KBM-7 (cell line): Measurements from ENCODE around the gene LBR.

ENCODE experiments used
- DNase-seq: peaks from one replicate; pipeline ENCODE4 v3.0.0-alpha.2; 2015
- in situ Hi-C: fragments of 300-500 bp; cut with MboI; formaldehyde crosslinking; loops from 2 replicates; pipeline ENCODE4 v1.14.3; 2020; ENCODE audit warnings: low sequenced_read_pairs, low pct_unique_long_range_greater_than_20kb, mixed read lengths

LBR gene

DNA sequence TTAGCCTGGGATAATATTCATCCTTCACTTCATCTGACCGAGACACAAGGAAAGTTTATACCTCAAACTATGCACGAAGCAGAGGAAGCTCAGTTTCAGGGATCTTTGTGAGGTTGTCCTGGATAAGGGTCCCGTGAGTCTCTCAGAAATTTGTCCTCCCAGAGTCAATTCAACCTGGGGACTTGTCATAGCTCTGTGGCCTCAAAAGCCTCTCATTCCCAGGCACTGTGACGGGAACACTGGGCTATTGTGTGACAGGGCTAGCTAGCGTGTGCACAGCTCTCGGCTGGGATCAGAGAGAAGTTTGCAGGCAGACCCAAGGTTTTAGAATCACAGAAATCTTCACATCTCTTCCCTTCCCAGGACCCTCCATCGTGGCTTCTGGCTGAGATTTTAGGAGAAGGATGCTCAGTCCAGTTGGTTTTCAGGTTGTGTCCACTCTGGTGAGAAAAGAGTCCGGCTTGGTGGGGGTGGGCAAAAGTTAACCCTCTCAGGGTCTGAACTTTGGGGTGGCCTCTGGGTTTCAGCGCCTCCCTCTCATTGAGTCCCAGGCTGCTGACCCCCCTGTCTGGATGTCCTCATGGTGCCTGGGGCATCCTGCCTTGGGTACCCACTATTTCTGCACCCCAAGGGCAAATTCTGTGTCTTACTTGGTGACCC lies 20.4 kb upstream of the LBR start:
- in situ Hi-C loops = no loop called here
- DNase-seq = no peak

DNA sequence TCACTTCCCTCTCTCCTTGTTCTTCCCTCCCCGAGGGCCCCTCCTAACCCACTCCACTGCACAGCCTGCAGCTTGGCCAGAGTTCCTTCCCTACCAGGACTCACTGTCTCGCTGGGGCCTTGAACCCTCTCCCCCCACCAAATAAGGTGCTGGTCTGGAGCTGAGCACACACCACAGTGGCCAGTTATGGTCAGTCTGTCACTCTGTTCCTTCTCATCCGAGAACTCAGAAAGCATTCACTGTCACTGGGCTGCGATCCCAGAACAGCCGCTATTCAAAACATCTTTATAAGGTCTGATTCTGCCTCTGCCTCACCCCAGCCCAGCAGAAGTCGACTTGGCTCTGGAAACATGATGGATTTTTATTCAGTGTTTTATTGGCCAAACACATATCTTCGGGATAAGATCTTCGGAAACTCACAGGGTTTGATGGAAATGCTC lies 19.8 kb upstream of the LBR start:
- in situ Hi-C loops = no loop called here
- DNase-seq = no peak

DNA sequence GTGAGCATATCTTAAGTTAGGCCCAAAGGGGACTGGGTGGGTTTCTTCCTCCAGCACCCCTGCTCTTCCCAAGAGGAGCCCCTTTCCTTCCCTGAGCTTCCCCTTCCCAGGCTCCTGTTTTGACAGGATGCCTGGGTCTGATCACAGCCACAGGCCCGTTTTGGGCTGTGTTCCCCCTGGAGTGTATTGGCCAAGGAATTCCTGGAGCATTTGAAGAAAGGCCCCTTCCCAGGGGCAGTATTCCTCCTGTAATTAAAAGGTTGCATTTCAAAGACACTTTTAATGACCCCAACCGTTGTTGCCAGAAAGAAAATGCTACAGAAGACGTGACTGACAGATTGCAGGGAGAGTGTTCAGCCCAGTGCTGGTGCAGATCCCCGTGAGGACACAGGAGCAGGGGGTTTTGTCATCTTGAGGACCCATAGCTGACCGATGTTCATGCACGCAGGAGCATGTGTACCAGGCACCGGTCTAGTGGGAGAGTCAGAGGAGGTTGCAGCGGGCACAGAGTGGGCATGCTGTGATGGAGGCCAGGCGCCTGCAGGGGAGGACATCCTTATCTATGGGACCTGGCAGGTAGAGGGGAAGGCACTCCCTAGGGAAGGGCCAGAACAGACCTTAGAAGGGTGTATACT lies 19.3 kb upstream of the LBR start:
- in situ Hi-C loops = no loop called here
- no peak for DNase-seq

DNA sequence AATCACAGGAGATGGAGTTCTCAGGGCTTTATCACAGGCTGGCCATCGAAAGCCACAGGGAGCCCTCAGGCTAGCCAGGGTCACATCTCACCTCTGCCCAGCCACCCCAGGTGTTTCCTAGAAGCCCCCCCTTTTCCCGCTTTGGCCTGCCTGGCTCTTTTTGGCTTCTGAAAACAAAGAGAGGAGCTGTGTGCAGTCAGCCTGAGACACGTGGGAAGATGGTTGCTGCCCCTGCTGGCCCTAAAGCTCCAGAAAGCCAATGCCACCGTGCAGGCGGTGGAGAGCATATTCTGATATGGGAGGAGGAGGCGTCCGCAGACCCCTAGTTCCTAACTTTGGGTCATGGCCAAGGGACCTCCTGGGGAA lies 18.7 kb upstream of the LBR start:
- DNase-seq = no peak
- in situ Hi-C loops = no loop called here

DNA sequence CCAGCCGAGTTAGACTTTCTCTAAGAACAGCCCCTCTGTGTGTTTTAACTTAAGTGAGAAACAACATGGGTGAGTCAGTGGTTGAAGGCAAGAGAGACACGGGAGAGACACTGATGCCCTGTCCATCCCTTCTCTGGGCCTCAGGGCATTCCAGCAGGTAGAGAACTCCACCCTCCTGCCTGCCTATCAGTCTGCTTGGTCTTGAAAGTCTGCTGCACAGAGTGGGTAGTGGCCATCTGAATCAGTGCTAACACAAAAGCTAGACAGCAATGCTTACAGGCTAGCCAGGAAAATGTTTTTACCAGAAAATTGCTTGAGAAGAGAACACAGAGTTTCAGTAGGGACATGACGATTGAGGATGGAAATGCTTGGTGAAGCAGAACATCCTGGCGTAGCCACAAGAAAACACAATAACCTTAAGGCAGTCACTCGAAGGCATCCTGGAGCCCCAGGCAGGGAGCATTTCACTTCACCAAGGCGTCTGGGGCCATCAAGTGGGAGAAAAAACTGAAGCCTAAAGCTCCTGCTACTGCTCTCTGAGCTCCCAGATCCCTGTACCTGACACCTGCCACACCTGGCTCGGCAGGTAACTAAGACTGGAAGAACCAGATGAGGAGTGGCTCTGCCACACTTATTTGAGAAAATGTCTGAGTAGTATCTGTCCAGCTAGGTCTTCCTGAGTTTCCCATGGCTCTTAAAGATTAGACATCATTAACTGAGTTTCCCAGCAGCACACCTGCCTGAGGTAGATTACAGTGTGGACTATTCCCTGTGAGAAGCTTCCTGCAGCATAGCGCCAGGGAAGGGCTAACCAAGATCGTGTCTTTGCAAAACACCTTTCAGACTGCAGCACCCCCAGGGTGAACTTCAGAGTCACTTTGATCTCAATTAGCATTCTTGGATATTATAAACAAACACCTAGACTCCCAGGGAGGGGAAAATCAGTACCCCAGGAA lies 18.1 kb upstream of the LBR start:
- in situ Hi-C loops = no loop called here
- DNase-seq = no peak

DNA sequence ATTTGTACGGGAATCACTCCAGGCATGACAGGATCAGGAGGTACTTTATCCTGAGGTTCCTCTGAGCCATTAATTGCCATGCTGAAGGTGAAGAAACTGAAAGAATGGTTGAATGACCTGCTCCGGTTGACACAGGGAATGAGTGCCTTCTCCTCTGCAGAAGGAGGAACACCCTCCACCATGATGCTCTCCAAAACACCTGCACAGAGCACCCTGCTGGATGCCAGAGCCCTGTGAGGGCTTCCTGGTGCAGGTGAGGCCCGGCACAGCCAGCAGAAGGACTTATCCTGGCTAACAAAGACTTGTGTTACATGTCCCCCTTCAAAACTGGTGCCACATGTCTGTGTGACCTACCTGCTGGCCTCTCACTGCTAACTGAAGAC lies 14.3 kb upstream of the LBR start:
- no peak for DNase-seq
- in situ Hi-C loops = no loop called here

DNA sequence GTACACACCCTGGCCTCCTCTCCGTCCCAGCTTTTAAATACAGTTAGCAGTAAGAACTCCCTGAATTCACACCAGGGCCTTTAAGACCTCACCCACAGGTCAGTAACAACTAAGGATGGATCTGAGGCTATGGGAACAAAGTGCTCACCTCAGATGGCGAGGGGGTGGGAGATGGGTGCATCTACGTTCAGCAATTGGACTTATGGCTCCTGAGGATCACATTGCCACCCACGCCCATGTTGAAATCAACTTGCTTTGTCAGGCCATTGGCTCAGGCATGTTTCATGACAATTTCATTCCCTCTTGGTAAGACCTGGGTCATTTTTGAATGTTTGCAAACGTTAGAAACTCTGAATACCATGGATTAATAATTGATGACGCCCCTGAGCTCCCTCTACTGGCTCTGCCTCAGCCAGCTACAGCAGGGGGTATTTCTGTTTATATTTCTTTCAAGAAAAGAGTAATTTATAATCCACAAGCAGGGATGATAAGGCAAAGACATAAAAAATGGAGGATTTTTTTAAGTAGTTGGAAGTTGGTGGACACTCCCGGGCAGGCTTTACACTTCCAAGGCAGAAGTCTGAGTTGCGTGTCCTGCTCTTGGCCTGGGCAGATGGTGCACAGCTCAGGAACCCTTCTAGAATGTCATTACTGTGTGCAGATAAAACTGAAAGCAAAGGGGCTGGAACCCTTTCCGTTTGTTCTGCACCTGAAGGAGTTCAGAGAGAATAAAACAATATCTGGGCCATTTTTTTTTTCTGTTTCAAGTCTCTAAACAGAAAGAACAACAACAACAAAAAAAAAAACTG lies 13.7 kb upstream of the LBR start:
- in situ Hi-C loops = no loop called here
- DNase-seq = no peak

DNA sequence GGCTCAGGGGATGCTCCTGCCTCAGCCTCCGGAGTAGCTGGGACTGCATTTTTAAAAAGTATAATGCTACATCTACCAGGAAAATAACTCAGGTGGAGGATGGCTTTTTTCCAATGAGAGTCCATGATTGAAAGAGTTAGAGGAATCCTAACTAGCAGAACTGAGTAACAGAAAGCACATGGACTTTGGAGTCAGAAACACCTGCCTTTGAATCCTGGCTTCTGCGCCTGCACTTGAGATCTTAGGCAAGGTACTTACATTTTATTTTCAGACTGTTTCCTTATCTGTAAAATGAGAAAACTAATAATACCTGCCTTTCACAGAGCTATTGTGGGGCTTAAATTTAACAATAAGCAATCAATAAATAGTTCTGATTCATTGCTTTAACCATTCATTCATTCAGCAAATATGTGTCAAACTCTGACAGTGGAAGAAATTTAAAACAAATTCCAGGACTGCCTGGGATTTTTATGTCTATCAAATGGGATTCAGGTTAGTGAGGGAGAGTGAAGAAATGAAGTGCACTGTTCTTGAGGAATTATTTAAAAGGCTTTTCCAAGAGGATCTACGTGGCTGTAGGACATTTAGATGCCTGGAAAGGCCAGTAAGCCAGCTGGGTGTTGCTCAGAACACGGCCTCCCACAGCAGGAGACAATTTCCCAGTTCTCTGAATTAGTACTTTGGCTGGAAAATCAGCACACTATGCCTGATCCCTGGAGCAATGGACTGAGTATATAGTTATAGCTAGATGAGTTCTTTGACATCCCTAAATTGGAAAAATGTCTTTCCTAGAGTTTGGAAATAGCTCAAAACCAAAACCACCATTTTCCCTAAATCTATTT lies 12.8 kb upstream of the LBR start:
- in situ Hi-C loops = no loop called here
- no peak for DNase-seq

DNA sequence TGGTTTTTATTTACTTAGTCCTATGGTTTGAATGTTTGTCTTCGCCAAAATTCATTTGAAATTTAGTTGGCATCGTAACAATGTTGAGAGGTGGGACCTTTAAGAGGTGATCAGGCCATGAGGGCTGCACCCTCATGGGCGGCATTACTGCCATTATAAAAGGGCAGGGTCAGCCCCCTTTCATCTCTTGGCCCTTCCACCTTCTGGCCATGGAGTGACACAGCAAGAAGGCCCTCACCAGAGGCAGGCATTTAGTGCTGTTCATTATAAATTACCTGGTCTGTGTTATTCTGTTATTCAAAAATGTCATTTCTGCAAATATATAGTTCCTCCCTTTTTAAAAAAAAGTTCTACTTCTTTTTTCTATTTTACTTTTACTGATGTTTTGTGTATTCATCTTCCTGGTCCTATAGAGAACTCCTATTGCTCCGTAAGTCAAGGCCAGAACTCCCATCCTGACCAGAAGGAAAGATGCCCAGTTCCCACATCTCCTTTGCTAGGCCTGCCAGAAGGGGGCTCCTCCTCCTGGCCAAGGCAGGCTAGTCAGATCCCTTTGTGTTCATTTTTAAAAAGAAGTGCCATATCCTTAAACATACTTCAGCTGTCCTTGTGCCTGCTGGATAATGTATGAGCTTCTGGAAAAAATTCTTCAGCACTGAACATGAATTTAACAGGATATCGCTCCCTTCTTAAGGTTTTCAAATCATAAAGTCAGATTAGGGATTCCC lies 10.0 kb upstream of the LBR start:
- DNase-seq = peak; percentile 22
- in situ Hi-C loops = no loop called here

DNA sequence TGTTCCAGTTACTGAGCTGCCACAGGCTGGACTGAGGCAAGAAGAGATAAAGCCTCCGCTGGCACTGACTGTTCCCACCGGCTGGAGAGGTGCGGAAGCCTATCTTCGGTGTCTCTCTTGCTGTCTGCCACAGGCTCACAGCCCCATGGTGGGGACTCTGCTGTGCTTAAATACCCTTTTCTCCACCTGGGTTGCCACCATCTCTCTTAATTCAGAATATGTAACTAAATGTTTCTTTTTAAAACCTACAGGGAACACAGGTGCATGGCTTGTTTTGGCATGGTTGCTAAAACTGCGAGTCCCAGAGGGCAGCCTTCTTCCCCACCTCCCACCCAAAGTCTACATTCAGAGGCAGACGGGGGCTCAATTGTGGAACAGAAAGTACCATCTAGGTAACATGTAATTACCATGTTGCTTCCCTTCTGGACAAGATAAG lies 8.1 kb upstream of the LBR start:
- in situ Hi-C loops = no loop called here
- DNase-seq = no peak

DNA sequence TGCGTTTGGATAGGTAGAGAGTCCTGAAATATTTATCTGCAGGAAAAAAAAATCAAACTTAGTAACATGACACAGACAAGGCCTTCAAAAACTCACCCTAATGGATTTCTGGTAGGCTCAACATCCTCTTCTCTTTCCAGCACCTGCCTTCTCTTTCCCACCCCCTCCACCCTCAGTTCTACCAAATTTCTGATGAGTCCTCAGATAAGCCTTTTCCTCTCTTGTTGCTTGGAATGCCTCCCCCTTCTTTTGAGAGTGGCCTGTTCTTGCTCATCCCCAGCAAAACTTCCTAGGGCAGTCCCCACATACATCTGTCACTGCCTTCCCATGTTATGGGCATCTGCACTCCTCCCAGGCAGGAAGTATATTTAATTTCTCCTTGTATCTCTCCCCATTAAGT lies 7.6 kb upstream of the LBR start:
- in situ Hi-C loops = no loop called here
- DNase-seq = no peak

DNA sequence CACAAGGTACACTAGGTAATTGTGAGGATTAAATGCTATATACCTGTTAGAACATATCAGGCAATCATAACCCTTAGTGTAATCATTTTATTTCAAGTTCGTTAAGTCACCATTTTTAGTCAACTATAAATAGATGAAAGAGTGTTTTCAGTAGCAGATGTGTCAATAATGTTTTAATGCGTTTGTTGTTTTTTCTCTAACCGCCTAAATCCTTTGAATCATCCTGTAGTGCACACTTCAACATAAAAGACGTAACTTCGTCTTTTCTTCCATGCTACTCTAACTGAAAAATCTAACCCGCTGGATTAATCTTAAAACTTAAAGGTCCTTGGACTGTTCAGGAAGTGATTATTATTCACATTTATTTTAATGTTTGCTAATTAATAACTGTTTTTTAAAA lies 7.2 kb upstream of the LBR start:
- no peak for DNase-seq
- in situ Hi-C loops = no loop called here

DNA sequence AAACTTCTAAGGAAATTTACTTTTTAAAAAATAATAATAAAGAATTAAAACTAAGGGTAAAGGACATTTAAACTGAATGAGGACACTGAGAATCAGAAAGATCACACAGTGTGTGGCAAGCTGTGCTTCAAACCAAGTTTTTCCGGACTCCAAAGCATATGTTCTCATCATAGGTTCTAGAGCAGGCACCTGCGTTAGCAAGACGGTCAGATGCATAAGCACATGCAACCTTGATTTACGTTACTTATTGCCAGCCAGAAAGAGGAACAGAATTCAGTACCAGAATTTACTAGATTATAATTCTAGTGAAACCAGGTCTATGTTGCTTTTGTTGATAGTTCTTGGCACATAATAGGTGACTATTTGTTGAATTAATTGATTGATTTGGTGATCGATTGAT lies 6.2 kb upstream of the LBR start:
- no peak for DNase-seq
- in situ Hi-C loops = no loop called here

DNA sequence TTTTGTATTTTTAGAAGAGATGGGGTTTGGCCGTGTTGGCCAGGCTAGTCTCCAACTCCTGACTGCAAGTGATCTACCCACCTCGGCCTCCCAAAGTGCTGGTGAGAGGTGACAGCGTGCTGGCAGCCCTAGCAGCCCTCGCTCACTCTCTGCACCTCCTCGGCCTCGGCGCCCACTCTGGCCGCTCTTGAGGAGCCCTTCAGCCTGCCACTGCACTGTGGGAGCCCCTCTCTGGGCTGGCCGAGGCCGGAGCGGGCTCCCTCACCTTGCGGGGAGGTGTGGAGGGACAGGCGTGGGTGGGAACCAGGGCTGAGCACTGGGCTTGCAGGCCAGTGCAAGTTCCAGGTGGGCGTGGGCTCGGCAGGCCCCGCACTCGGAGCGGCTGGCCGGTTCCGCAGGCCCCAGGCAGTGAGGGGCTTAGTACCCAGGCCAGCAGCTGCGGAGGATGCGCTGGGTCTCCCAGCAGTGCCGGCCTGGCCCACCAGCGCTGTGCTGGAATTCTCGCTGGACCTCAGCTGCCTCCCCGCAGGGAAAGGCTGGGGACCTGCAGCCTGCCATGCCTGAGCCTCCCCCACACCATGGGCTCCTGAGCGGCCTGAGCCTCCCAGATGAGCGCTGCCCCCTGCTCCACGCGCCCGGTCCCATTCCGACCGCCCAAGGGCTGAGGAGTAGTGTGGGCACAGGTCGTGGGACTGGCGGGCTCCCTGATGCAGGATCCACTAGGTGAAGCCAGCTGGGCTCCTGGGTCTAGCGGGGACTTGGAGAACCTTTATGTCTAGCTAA lies 3.4 kb upstream of the LBR start:
- DNase-seq = no peak
- in situ Hi-C loops = no loop called here

DNA sequence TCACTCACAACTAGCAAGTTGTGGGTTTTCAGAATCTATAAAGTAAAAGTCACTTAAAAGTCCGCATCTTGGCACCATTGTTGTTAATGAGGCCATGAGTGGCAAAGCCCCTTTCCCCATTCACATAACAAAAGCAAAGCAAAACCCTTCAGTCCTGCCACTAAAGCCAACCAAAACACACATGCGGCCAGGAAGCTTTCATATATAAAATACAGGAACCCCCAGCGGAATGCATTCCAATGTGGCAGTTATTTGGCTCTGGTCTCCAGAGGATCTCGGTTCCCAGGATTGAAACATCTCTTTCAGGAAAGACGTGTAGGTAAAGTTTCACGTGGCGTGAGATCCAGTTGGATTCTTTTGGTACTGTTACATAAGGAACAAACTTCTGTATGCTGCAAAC lies 2.5 kb upstream of the LBR start:
- no peak for DNase-seq
- in situ Hi-C loops = no loop called here

DNA sequence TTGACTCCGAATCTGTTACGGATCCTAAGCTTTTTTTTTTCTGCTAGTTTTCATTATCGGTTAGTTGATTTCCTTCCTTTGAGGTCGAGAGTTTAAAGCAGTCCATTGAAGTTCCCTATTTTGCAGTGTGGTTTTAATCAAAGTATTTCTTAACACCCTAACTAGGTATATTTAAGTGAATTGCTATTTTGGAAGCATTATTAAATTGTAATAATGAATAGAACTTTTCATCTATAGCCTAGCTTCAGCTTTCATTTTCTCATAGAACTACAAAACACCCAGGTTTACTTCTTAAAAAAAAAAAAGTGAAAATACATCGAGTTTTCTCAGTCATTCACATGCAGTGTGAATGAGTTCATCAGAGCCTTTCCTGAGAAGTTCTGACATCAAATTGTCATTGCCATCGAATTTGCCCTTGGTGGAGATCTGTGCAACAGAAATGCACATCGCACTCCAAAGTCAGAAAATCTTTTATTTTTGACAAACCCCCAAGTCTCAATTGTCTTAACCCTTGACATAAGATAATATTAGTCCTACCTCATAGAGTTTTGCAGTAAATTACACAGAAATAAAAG lies 1.1 kb upstream of the LBR start:
- peak; percentile 90 for DNase-seq
- in situ Hi-C loops = no loop called here
